ENCODE data around the gene HOXA10. TPM values are rescaled to one million over a fixed set of nuclear protein-coding genes. Genes with fewer than 3 reads are reported as not detected.

Gene HOXA10
- total RNA-seq, 1 donor from 2014 or later = 0.10 TPM

Other genes with a start within 250 kb of the HOXA10 start
- 0.08 TPM for gene HOXA1, start 78.3 kb downstream of the HOXA10 start, total RNA-seq
- 0.15 TPM for gene HOXA2, start 71.6 kb downstream of the HOXA10 start, total RNA-seq
- gene HOXA4, start 43.6 kb downstream of the HOXA10 start, total RNA-seq = 0.43 TPM
- gene HOXA5, start 30.6 kb downstream of the HOXA10 start, total RNA-seq = 0.50 TPM
- gene HOXA6, start 26.5 kb downstream of the HOXA10 start, total RNA-seq = not detected
- 0.30 TPM for gene HOXA3, start 21.7 kb downstream of the HOXA10 start, total RNA-seq
- not detected for gene HOXA7, start 17.6 kb downstream of the HOXA10 start, total RNA-seq
- gene HOXA9, start 8.8 kb downstream of the HOXA10 start, total RNA-seq = not detected
- gene HOXA11, start 10.9 kb upstream of the HOXA10 start, total RNA-seq = not detected
- gene HOXA13, start 25.8 kb upstream of the HOXA10 start, total RNA-seq = 0.03 TPM
- not detected for gene EVX1, start 68.5 kb upstream of the HOXA10 start, total RNA-seq

Measured in left lobe of liver (tissue), 1 donor.